HEK293T (cell line): ENCODE data around the gene SLC6A6.

Source experiments
- ARNT ChIP-seq: fragments of 450-650 bp; IDR thresholded peaks from 2 replicates; pipeline ENCODE4 v1.6.1; 2017; ENCODE audit warnings: mild to moderate bottlenecking
- CTBP1 ChIP-seq: fragments of 450-650 bp; IDR thresholded peaks from 2 replicates; pipeline ENCODE4 v1.6.1; 2016; ENCODE audit warnings: borderline replicate concordance
- FOXM1 ChIP-seq: fragments of 450-650 bp; IDR thresholded peaks from 2 replicates; pipeline ENCODE4 v1.6.1; 2017; ENCODE audit warnings: mild to moderate bottlenecking, borderline replicate concordance

GRCh38 chr3:14505803-14506500 lies 103.5 kb downstream of the SLC6A6 start:
- TF ChIP-seq ARNT = no peak
- no peak for TF ChIP-seq CTBP1
- TF ChIP-seq FOXM1 = no peak
